ENCODE results near the gene DENND1A. TPM values are rescaled to one million over a fixed set of nuclear protein-coding genes. Genes with fewer than 3 reads are reported as not detected.

Gene DENND1A
- total RNA-seq, 1 experiment from 2014 or later = 29.7 TPM

- no peaks in the 10 kb centered on the region for H3F3A ChIP-seq (ENCODE audit: low read length, unreplicated experiment)
- no peak overlapping the region for H3K4me2 ChIP-seq (ENCODE audit: low read length)
- H3K9me3 ChIP-seq (ENCODE audit: low read length) = no peaks in the 10 kb centered on the region
- no peaks in the 10 kb centered on the region for H3K9me2 ChIP-seq (replicated peaks; ENCODE audit: low read length)
- H3K4me3 ChIP-seq (ENCODE audit: low read length) = no peak overlapping the region
- H3K9ac ChIP-seq (ENCODE audit: low read length) = no peak overlapping the region
- intact Hi-C loops (cut with micrococcal nuclease) = no loop called here
- no peaks in the 10 kb centered on the region for H3K4me1 ChIP-seq (ENCODE audit: insufficient read depth, low read length)
- H3K27me3 ChIP-seq (ENCODE audit: low read length) = no peaks in the 10 kb centered on the region
- no peaks in the 10 kb centered on the region for H4K20me1 ChIP-seq (ENCODE audit: low read length)
- ChIA-PET CTCF (no interaction called here), POLR2A (ENCODE audit: unreplicated experiment) (no interaction called here)
- ATAC-seq (no peak), DNase-seq (no peak)
- H3K79me2 ChIP-seq (ENCODE audit: low read length) = no peaks in the 10 kb centered on the region
- TF ChIP-seq EZH2 (IDR thresholded peaks at IDR 0.05; ENCODE audit: low read length, unreplicated experiment) (no peak), EZH2phosphoT487 (IDR thresholded peaks at IDR 0.05; ENCODE audit: borderline replicate concordance, low read length) (no peak)
- TF ChIP-seq, protein P1, sequence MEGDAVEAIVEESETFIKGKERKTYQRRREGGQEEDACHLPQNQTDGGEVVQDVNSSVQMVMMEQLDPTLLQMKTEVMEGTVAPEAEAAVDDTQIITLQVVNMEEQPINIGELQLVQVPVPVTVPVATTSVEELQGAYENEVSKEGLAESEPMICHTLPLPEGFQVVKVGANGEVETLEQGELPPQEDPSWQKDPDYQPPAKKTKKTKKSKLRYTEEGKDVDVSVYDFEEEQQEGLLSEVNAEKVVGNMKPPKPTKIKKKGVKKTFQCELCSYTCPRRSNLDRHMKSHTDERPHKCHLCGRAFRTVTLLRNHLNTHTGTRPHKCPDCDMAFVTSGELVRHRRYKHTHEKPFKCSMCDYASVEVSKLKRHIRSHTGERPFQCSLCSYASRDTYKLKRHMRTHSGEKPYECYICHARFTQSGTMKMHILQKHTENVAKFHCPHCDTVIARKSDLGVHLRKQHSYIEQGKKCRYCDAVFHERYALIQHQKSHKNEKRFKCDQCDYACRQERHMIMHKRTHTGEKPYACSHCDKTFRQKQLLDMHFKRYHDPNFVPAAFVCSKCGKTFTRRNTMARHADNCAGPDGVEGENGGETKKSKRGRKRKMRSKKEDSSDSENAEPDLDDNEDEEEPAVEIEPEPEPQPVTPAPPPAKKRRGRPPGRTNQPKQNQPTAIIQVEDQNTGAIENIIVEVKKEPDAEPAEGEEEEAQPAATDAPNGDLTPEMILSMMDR (conservative IDR thresholded peaks at IDR 0.05; ENCODE audit: low read depth, low read length) = no peak
- H3K36me3 ChIP-seq (ENCODE audit: low read depth, low read length) = no peaks in the 10 kb centered on the region
- H2AFZ ChIP-seq (ENCODE audit: low read length) = no peak overlapping the region
- H3K27ac ChIP-seq (ENCODE audit: low read length) = no peak overlapping the region
- no TSS peak for BruUV-seq (replicated peaks)
Observed at GRCh38 chr9:123412171-123412820, 517.6 kb downstream of the DENND1A start.

DNA sequence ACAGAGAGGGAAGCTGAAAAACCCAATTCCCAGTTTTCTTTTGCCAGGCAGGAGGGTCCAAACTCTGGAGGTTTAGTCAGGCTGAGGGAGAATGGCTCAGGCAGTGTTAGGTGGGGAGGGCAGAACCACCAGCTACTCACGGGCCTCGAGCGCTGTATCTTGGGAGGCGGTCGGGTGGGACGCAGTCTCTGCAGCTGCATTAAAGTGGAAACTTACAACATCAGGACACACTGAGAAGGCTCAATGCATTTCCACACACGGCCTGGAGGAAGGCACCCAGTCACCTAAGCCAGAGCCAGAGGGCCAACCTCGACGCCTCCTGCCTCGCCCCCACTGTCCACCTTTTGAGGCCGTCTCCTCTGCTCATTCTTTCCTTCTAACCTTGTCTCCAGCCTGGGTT is 518.3 kb downstream of the DENND1A start:
- Histone ChIP-seq H2AFZ (ENCODE audit: low read length) (no peak overlapping the region), H3K4me3 (ENCODE audit: low read length) (no peak overlapping the region), H3K27me3 (ENCODE audit: low read length) (no peaks in the 10 kb centered on the region), H3F3A (ENCODE audit: low read length, unreplicated experiment) (no peaks in the 10 kb centered on the region), H3K9ac (ENCODE audit: low read length) (no peak overlapping the region), H3K9me3 (ENCODE audit: low read length) (no peaks in the 10 kb centered on the region), H3K4me2 (ENCODE audit: low read length) (no peak overlapping the region), H3K27ac (ENCODE audit: low read length) (no peak overlapping the region), H3K9me2 (replicated peaks; ENCODE audit: low read length) (no peaks in the 10 kb centered on the region), H4K20me1 (ENCODE audit: low read length) (no peaks in the 10 kb centered on the region), H3K36me3 (ENCODE audit: low read depth, low read length) (no peaks in the 10 kb centered on the region), H3K4me1 (ENCODE audit: insufficient read depth, low read length) (no peaks in the 10 kb centered on the region), H3K79me2 (ENCODE audit: low read length) (no peaks in the 10 kb centered on the region)
- intact Hi-C loops (cut with micrococcal nuclease) = no loop called here
- BruUV-seq (replicated peaks) = no TSS peak
- DNase-seq (no peak), ATAC-seq (no peak)
- CTCF ChIA-PET = no interaction called here
- TF ChIP-seq, protein P1 (conservative IDR thresholded peaks at IDR 0.05; ENCODE audit: low read depth, low read length) = no peak
- no peak for TF ChIP-seq EZH2phosphoT487 (IDR thresholded peaks at IDR 0.05; ENCODE audit: borderline replicate concordance, low read length)
- TF ChIP-seq EZH2 (IDR thresholded peaks at IDR 0.05; ENCODE audit: low read length, unreplicated experiment) = no peak
- POLR2A ChIA-PET (ENCODE audit: unreplicated experiment) = no interaction called here

DNA sequence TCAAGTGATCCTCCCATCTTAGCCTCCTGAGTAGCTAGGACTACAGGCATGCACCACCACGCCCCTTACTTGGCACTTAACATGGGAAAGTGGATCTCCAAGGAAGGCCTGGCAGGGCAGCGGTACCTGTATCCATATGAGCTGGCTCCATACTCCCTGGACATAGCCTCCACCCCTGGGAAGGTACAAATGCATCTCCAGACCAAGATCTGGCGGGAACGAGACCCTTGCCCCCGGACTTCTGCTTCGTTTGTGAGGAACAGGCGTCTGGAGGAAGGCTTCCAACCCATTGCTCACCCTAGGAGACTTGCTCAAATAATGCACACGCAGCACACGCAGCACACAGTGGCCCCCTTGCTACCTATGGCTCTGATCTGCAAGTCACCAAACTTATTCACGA is 518.7 kb downstream of the DENND1A start:
- Histone ChIP-seq H2AFZ (ENCODE audit: low read length) (no peak overlapping the region), H3K4me3 (ENCODE audit: low read length) (no peak overlapping the region), H3K4me2 (ENCODE audit: low read length) (no peak overlapping the region), H4K20me1 (ENCODE audit: low read length) (no peaks in the 10 kb centered on the region), H3K27ac (ENCODE audit: low read length) (no peak overlapping the region), H3K9me2 (replicated peaks; ENCODE audit: low read length) (no peaks in the 10 kb centered on the region), H3K36me3 (ENCODE audit: low read depth, low read length) (no peaks in the 10 kb centered on the region), H3K9me3 (ENCODE audit: low read length) (no peaks in the 10 kb centered on the region), H3K79me2 (ENCODE audit: low read length) (no peaks in the 10 kb centered on the region), H3F3A (ENCODE audit: low read length, unreplicated experiment) (no peaks in the 10 kb centered on the region), H3K9ac (ENCODE audit: low read length) (no peak overlapping the region), H3K4me1 (ENCODE audit: insufficient read depth, low read length) (no peaks in the 10 kb centered on the region), H3K27me3 (ENCODE audit: low read length) (no peaks in the 10 kb centered on the region)
- TF ChIP-seq, protein P1 (conservative IDR thresholded peaks at IDR 0.05; ENCODE audit: low read depth, low read length) = no peak
- TF ChIP-seq EZH2 (IDR thresholded peaks at IDR 0.05; ENCODE audit: low read length, unreplicated experiment) (no peak), EZH2phosphoT487 (IDR thresholded peaks at IDR 0.05; ENCODE audit: borderline replicate concordance, low read length) (no peak)
- DNase-seq (no peak), ATAC-seq (no peak)
- no TSS peak for BruUV-seq (replicated peaks)
- intact Hi-C loops (cut with micrococcal nuclease) = no loop called here
- ChIA-PET CTCF (no interaction called here), POLR2A (ENCODE audit: unreplicated experiment) (no interaction called here)

All from PC-3 (cell line).